ENCODE data around the gene LRMDA. TPM values are rescaled to one million over a fixed set of nuclear protein-coding genes. Genes with fewer than 3 reads are reported as not detected.

LRMDA gene
- total and polyA plus RNA-seq, 2 of the 13 experiments (the other 11 are each of a cell fraction or from before 2014, with no cell fraction given): 13.4 to 22.0 TPM

DNA sequence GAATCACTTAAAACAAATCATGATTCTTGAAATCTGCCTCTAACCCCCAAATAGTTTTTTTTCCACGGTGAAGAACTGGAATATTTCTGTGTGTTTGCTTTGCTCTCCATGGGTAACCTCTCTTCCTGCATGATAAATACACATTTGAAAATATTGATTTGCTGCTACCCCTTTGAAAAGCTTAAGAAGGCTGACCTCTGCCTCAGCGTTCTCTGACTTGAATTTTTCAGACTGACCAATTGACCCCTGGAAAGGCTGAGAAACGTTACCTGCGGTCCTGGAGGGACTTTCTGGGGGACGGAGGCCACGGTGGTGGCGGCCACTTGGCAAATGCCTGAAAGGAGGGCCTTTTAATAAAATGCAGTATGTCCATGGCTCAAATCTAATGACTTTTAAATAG, 520.2 kb downstream of the LRMDA start (continued):
- TF ChIP-seq, protein P1, sequence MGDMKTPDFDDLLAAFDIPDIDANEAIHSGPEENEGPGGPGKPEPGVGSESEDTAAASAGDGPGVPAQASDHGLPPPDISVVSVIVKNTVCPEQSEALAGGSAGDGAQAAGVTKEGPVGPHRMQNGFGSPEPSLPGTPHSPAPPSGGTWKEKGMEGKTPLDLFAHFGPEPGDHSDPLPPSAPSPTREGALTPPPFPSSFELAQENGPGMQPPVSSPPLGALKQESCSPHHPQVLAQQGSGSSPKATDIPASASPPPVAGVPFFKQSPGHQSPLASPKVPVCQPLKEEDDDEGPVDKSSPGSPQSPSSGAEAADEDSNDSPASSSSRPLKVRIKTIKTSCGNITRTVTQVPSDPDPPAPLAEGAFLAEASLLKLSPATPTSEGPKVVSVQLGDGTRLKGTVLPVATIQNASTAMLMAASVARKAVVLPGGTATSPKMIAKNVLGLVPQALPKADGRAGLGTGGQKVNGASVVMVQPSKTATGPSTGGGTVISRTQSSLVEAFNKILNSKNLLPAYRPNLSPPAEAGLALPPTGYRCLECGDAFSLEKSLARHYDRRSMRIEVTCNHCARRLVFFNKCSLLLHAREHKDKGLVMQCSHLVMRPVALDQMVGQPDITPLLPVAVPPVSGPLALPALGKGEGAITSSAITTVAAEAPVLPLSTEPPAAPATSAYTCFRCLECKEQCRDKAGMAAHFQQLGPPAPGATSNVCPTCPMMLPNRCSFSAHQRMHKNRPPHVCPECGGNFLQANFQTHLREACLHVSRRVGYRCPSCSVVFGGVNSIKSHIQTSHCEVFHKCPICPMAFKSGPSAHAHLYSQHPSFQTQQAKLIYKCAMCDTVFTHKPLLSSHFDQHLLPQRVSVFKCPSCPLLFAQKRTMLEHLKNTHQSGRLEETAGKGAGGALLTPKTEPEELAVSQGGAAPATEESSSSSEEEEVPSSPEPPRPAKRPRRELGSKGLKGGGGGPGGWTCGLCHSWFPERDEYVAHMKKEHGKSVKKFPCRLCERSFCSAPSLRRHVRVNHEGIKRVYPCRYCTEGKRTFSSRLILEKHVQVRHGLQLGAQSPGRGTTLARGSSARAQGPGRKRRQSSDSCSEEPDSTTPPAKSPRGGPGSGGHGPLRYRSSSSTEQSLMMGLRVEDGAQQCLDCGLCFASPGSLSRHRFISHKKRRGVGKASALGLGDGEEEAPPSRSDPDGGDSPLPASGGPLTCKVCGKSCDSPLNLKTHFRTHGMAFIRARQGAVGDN (CRISPR knock-in tag; IDR thresholded peaks at IDR 0.05): no peak
- TF ChIP-seq STAG1 (CRISPR knock-in tag; IDR thresholded peaks at IDR 0.05) (no peak), ZBTB38 (CRISPR knock-in tag; IDR thresholded peaks at IDR 0.05) (no peak)
- TF ChIP-seq, protein P2, sequence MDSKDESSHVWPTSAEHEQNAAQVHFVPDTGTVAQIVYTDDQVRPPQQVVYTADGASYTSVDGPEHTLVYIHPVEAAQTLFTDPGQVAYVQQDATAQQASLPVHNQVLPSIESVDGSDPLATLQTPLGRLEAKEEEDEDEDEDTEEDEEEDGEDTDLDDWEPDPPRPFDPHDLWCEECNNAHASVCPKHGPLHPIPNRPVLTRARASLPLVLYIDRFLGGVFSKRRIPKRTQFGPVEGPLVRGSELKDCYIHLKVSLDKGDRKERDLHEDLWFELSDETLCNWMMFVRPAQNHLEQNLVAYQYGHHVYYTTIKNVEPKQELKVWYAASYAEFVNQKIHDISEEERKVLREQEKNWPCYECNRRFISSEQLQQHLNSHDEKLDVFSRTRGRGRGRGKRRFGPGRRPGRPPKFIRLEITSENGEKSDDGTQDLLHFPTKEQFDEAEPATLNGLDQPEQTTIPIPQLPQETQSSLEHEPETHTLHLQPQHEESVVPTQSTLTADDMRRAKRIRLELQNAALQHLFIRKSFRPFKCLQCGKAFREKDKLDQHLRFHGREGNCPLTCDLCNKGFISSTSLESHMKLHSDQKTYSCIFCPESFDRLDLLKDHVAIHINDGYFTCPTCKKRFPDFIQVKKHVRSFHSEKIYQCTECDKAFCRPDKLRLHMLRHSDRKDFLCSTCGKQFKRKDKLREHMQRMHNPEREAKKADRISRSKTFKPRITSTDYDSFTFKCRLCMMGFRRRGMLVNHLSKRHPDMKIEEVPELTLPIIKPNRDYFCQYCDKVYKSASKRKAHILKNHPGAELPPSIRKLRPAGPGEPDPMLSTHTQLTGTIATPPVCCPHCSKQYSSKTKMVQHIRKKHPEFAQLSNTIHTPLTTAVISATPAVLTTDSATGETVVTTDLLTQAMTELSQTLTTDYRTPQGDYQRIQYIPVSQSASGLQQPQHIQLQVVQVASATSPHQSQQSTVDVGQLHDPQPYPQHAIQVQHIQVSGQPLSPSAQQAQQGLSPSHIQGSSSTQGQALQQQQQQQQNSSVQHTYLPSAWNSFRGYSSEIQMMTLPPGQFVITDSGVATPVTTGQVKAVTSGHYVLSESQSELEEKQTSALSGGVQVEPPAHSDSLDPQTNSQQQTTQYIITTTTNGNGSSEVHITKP (CRISPR knock-in tag; IDR thresholded peaks at IDR 0.05; ENCODE audit: low read depth): no peak
- TF ChIP-seq, protein P3, sequence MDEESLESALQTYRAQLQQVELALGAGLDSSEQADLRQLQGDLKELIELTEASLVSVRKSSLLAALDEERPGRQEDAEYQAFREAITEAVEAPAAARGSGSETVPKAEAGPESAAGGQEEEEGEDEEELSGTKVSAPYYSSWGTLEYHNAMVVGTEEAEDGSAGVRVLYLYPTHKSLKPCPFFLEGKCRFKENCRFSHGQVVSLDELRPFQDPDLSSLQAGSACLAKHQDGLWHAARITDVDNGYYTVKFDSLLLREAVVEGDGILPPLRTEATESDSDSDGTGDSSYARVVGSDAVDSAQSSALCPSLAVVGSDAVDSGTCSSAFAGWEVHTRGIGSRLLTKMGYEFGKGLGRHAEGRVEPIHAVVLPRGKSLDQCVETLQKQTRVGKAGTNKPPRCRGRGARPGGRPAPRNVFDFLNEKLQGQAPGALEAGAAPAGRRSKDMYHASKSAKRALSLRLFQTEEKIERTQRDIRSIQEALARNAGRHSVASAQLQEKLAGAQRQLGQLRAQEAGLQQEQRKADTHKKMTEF (CRISPR knock-in tag; IDR thresholded peaks at IDR 0.05): peak; percentile 20; the same call in 1 of the 2 replicates

All from HepG2 (cell line).